HG02642 (cell line): ENCODE results near the gene SLC46A2.

Experiments
- ATAC-seq: cut with Tn5 transposase; IDR thresholded peaks from one replicate; pipeline ENCODE4 v1.9.1; 2021; ENCODE audit warnings: mild to moderate bottlenecking; ENCODE audit not compliant: unreplicated experiment, poor library complexity

SLC46A2 gene

DNA sequence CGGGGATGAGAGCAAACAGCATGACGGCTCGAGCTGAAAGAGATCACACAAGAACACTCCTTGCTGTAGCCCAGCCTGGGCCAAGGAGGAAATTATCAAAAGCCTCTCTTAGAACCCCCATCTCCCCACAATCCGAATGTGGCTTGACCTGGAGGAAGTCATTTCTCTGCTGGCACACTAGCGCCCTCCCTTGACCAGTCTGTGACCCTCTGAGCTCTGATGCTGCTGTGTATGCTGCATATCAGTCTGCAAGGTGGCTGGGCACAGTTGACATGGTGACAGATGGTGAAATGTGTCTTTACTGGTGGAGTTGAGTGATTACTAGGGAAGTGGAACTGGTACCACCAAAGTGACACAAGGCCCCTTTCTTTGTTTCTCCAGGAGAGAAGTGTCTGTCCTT, 3.3 kb downstream of the SLC46A2 start:
- no peak for ATAC-seq

DNA sequence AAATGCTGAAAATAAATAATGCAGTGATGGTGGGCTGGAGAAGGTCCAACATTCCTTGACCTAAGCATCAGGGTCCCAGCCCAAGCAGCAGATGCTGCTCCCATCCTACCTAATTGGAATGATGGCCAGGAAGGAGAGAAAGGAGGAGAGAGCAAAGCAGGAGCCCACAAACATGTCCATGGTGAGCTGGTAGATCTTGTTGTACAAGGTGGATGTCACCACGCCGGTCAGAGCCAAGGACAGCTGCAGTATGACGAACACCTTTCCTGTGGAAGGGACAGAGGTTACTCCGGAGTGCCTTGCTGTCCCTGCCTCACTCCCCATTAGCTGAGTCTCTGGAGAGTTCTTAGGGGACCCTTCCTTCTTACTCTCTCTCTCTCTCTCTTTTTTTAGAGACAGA, 4.3 kb downstream of the SLC46A2 start:
- ATAC-seq: no peak

DNA sequence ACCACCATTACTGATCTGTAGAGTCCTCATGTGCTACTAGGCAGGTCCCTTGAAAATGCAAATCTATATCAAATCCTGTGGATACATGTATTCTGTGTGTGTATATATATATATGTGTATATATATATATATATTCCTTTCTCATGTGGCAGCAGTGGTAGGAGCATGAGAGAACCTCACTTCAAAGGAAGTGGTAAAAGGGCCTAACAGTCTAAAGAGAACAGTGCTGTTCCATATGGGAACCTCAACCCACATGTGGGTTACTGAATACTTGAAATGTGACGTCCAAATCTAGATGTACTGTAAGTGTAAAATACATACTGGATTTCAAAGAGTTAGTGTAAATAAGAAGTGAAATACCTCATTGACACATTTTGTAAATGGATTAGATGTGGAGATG, 5.4 kb downstream of the SLC46A2 start:
- no peak for ATAC-seq

DNA sequence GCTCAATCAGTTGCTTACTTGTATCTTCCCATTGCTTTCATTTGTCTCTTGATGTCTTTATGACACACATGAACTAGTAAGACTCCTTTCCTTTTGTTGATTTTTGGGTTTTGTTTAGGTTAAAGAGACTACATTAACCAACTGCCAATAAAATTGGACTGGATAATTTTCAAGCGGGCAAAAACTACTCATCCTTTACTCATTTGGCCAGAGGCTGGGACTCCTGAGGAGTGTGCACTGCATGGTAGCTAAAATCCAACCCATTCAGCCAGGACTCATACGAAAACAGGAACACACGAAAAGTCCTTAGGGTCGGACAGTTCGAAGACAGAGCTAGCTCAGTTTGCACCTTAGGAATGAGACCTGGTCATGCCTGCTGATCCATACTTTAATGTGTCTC, 6.0 kb downstream of the SLC46A2 start:
- ATAC-seq: no peak

DNA sequence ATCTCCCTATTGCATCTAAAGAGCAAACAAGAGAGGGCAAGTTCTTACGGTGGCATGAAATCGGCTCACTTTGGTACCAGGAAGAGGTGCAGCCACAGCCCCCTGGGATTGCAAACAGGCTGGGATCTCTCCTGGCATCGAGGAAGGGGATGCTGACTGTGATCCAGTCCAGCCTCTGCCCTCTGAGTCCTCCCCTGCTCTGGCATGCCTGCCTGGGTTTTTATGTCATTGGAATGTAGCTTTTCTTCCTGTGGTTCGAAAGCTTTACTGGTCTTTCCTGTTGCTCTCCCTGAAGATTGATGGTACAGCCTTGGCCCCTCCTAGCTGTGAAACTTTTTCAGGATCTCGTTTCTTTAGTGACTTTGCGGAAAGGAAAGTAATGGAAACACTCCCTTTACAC, 6.6 kb downstream of the SLC46A2 start:
- ATAC-seq: no peak

DNA sequence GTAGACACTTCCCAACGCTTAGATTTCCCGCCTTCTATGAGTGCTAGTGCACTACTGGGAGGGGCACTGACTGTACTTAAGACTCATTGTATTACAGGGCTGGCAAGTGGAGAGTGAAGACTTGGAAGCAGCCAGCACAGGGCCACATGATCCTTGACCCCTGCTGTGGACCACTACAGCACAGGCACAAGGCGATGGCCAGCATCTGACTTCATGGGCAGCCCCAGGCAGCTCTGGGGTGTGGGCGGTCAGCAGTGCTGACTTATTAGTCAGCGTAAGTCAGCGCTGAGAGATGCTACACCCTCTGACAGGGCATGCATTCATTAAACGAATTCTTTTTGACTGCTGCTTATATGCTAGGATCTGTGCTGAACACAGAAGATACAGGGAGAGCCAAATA, 9.3 kb downstream of the SLC46A2 start:
- no peak for ATAC-seq

DNA sequence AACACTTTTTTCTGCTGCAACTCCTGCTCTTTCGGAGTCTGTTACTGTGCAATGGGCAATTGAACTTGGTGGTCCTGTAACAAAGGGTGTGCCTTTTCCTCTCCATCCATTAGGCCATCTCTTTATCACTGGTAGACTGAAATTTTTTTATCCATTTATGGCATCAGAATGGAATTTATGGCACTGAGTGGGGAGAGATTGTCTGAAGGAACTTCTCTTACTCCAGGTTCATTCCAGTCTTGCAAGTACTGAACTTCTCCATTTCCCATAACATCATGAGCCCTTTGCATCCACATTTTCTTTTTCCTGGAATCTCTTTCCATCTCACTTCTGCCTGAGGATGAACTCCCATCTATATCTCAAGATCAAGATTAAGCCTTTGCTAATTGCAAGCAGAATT, 10.0 kb downstream of the SLC46A2 start:
- ATAC-seq: no peak

DNA sequence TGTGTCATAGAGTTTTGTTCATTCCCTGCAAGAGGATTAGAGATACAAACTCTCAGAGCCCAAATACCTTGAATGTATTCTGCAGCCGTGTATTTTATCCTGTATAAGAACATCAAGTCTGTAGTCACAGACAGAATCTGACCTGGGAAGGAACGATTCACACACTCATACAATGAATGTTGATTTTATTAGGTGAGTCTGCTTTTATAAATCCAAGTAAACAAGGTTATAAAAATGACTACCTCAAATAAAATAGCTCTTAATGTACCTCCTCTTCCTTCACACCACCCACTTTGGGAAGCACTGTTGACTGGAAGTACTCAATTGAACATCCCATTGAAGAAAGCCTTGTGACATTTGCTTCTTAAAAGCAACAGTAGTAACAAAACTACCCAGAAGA, 11.9 kb downstream of the SLC46A2 start:
- no peak for ATAC-seq

DNA sequence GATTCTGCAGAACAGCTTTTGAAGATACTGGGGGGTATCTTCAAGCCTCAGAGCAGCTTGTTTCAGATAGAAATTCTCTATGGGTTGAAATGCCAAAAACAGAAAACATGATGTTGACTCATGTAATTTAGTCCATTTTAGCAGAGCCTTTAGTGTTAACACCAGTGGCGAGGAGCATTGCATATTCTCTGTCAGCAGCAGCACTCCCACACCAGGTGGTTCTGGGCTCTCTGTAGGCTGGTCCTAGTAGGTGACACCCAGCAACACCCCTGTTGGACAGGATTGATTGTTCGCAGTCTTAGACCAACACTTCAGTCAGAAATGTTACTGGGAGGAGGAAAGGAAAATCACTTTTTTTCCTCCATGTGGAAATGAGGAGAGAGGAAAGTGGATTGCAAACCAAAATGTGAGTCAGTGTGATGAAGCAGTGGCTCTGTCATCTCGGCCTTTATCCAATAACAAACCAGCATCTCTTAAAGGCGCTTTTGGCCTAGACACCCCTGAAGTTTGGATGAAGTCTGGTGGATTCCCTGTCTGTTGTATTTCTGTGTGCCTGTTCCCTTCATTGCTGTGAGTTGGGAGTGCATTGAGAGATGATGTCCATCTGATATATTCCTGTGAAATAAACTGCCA, 16.8 kb downstream of the SLC46A2 start:
- ATAC-seq: no peak

DNA sequence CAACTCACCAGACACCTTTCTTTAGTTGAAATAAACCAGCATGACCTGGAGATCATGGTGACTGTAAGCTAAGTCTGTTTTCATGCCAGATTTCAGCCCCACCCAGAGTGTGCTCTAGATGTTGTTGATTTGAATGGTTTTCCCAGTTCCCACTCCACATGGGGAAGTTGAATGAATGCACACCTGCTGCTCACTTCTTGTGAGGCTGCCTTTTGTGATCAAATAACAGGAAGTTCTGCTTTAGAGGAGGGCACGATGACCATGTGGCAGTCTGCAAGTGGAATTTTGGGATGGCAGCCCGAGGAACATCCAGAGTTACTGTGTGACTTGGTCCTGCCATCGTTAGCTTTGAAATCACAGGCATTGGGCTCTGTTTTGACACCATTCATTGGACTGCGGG, 18.7 kb downstream of the SLC46A2 start:
- ATAC-seq: no peak

DNA sequence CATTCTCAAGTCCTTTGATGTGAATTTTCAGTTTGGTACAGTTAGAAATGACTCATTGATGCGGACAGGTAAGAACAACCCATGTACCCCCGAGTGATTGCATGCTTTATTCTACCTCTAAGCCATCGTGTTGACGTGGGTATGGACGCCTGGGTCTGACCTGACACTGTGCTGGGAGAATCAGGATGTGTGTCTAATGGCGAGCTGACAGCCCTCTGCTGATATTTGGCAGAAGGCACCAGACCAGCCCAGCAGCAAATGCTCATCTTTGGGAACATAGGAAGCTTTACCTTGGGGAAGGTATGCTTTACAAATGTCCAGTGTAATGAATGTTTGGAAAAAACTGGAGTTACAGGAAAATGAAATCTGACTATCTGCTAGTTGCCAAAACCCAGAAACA, 20.1 kb downstream of the SLC46A2 start:
- ATAC-seq: no peak

DNA sequence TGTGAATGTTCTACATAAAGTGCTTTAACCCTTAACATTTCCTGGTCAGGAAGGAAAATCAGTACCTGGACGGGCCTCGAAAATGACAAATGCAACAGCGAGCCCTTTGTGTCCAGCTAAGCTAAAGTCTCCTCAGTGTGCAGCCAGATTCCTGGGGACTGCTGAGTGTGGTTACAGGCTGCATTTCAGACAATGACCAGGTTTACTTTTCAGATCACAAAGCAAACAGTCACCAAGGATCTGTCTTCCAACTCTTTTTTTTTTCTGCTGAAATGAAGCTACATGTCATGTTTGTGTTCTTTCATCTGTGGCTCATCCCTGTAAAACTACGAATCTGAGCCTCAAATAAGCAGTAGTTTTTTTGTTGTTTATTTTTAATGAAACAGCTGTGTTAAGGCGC, 20.8 kb downstream of the SLC46A2 start:
- ATAC-seq: no peak

DNA sequence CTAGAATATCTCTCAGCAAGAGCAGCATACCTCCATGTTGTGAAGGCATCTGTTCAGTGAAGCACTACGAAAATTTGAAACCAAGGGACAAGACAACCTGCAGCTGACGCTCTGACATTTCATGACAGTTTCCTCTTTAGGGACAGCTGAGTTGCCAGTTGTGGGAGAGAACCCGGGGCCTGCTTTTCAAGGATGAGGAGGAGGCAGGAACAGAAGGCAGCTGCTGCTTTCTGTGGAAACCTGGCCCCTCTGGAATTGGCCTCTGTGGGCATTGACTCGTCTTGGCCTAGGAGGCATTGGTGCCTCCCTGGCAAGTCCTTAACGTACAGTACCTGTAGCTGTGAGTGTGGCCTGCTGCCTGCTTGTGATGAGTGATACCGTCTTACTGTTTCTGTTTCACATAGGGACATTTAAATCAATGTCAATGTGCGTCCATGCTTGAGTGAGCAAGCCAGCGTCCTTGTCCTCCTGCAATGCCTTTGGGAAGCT, 21.6 kb downstream of the SLC46A2 start:
- no peak for ATAC-seq

DNA sequence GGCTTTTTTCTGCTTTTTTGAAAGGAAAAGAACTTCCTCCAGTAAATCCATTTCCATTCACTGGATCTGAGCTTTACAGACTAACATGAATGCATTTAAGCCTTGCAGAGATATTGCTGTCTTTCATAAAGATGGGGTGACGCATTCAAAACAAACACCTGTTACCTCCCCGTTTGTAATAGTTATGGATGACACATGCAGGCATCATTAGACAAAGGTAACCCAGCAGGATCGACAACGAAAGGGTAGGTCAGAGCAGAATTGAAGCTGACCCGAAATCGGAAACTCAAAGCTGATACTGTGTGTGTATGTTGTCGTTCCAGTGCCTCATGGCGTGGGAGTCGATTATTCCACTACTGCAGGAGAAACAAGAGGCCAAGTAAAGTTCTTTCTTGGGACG, 22.2 kb downstream of the SLC46A2 start:
- no peak for ATAC-seq

DNA sequence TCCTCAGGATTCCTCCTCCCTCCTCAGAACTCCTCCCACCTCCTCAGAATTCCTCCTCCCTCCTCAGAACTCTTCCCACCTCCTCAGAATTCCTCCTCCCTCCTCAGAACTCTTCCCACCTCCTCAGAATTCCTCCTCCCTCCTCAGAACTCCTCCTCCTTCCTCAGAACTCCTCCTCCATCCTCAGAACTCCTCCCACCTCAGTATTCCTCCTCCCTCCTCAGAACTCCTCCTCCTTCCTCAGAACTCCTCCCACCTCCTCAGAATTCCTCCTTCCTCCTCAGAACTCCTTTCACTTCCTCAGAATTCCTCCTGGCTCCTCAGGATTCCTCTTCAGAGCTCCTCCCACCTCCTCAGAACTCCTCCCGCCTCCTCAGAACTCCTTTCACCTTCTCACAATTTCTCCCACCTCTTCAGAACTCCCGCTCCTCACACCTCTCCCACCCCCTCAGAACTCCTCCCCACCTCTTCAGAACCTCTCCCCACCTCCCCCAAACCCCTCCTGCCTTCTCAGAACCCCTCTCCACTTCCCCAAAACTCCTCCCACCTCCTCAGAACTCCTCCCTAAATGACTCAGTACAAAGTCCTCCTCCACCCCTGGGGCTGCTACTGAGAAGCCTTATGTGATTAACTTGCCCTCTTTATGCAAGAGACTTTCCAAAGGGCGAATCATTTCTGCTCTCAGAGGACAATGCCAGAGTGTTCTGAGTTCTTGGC, 23.2 kb downstream of the SLC46A2 start:
- ATAC-seq: no peak

DNA sequence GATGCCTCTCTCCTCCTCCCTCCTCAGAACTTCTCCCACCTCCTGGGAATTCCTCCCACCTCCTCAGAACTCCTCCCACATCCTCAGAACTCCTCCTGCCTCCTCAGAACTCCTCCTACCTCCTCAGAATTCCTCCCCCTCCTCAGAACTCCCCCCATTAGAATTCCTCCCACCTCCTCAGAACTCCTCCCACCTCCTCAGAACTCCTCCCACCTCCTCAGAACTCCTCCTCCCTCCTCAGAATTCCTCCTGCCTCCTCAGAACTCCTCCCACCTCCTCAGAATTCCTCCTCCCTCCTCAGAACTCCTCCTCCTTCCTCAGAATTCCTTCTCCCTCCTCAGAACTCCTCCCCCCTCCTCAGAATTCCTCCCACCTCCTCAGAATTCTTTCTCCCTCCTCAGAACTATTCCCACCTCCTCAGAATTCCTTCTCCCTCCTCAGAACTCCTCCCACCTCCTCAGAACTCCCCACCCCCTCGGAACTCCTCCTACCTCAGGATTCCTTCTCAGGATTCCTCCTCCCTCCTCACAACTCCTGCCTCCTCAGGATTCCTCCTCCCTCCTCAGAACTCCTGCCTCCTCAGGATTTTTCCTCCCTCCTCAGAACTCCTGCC, 23.9 kb downstream of the SLC46A2 start:
- no peak for ATAC-seq

DNA sequence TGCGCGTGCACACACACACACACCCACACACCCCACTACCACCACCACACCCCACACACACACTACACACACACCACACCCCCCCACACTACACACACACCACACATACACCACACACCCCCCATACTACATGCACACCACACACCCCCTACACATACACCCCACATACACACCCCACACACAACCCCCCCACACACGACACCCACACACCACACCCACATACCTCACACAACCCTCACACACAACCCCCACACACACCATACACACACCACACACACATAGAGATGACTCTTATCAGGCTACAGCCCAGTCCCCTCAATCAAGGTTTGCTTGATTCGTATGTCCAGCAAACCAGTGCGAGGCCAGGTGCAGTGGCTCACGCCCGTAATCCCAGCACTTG, 25.7 kb downstream of the SLC46A2 start:
- no peak for ATAC-seq

DNA sequence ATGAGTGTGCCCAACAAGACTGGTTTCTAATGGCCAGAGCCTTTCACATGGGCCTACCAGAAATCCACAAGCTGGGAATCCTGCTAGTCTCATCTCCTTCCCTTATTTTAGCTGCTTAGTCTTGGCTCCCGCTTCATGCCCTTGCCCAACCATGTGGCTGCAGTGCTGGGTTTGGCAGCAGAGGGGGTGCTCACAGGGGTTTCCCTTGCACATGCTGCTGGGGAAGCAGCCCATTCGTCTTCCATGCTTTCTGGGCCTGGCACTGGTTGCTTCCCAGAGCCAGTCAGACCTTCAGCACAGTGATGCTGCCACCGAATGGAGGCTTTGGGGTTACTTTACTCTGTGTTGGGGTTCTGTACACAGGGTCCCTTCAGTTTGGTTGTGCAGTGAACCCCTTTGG, 26.3 kb downstream of the SLC46A2 start:
- no peak for ATAC-seq

DNA sequence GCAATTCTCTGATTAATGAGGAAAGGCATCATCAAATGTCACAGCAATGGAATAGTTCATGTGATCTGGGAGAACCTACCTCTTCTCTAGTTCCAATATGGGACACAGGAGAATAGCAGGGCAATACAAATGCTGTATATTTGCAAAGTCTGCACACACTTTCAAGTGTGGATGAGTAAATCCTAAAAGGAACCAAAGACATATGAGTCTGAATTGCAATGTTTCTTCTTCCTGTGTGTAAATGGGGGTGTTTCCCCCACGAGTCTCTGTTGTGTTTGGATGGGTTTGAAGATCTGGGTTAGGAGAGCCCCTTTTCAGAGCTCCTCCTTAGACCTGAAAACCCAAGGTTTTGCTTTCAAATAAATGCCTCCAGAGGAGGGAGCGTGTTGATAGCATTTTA, 26.9 kb downstream of the SLC46A2 start:
- no peak for ATAC-seq

DNA sequence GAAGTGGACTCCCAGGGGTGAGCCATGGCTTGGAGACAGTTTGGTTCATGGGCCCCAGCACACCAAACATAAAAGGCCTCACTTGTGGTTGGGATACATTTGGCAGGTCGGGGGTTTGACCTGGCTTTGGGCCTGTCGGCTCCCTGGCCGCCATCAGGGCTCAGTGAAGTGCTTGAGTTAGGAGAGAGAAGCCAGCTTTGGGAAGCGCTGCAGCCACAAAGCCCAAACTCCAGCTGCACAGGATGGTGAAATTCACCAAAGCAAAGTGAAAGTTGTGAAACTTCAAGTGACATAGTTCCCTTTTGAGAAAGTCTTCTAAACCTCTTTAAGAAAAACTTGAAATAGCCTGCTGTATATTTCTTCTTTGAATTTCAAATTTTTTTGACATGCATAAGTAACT, 27.5 kb downstream of the SLC46A2 start:
- no peak for ATAC-seq

DNA sequence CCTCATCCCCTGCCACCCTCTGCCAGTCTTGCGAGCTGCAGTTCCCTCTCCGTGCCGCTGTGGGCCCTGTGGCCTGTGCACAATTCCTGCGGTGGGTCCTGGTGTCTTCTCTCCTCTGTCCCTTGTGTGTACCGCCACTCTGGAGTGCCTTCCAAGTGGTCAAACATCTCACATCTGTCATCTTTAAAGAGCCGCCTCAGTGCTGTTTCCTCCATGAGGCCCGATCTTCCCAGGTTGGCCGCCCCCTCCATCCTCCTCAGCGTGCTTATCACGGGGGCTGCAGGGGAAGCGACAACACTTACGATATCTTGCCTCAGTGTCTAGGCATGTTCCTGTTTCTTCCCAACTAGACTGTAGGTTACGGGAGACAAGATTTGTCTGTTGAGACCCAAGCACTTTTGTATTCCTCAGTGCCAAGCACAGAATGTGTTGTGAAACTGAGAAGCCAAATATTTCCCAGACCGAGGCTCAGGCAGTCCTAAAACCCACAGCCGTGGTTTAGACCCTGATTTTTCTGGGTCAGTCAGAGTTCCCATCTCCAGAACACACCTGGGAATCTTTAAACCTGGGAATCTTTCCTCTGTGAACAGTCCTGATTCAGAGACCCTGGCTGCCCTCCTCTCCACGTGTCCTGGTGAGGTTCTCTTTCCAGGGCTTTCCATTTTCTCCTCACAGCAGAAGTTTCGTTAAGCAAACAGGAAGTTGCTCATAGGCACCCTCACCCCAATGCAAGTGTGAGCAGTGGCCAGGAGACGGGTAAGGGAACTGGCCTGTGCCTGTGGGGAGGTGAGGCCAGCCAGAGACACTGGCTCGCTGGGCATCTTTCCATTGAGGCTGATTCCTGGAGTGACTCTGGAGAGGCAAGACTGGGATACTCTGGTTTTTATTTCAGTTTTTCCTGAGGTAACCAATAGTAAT, 28.8 kb downstream of the SLC46A2 start:
- no peak for ATAC-seq
